Measurements from ENCODE around the gene TMEM154. TPM values are rescaled to one million over a fixed set of nuclear protein-coding genes. Genes with fewer than 3 reads are reported as not detected.

The TMEM154 gene
- total RNA-seq, 1 experiment from 2014 or later: 41.5 TPM

DNA sequence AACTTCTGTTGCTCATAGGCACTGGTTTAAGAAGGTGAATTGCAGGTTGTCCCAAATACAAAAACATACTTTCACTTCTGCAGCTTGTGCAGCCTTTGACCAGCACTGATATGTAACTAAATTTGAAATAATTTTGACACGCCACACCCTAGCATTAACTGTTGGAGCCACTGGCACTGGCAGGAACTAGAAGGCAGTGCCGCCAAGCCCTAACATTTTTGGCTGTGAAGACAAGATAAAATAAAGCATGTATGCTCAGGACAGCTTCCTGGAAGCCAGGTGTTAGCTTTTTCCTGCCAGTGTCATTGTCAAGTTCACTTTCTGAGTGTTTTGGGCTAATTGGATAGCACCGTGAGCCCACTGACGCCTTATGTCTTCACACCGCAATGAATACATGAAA lies 78.6 kb downstream of the TMEM154 start:
- BruUV-seq (replicated peaks): no TSS peak
- no peaks in the 10 kb centered on the region for H3K9me3 Mint-ChIP-seq (ENCODE audit: unreplicated experiment)
- CTCF ChIA-PET: interaction anchor here (0.6 kb wide), 1 partner anchor 10 kb away, joined by 3 read pairs; no protein-coding TSS in a partner anchor
- intact Hi-C loops (cut with micrococcal nuclease): no loop called here
- no peaks in the 10 kb centered on the region for H3K27me3 Mint-ChIP-seq (ENCODE audit: insufficient read depth, unreplicated experiment)
- no peak overlapping the region for H3K27ac Mint-ChIP-seq (ENCODE audit: low read depth, unreplicated experiment)
- H3K4me3 Mint-ChIP-seq (ENCODE audit: unreplicated experiment): no peak overlapping the region
- H3K36me3 Mint-ChIP-seq (ENCODE audit: insufficient read depth, unreplicated experiment): no peaks in the 10 kb centered on the region
- no peaks in the 10 kb centered on the region for H3K4me1 Mint-ChIP-seq (ENCODE audit: insufficient read depth, unreplicated experiment)
- POLR2A ChIA-PET: no interaction called here
- no peak for DNase-seq (ENCODE audit: unreplicated experiment)
- TF ChIP-seq CTCF (IDR thresholded peaks at IDR 0.05; ENCODE audit: unreplicated experiment): no peak

- no peak overlapping the region for H3K27ac Mint-ChIP-seq (ENCODE audit: low read depth, unreplicated experiment)
- H3K4me1 Mint-ChIP-seq (ENCODE audit: insufficient read depth, unreplicated experiment): no peaks in the 10 kb centered on the region
- ChIA-PET POLR2A (interaction anchor here (1.3 kb wide), 1 partner anchor 7 kb away, joined by 3 read pairs; no protein-coding TSS in a partner anchor), CTCF (no interaction called here)
- TF ChIP-seq CTCF (IDR thresholded peaks at IDR 0.05; ENCODE audit: unreplicated experiment): no peak
- intact Hi-C loops (cut with micrococcal nuclease): no loop called here
- H3K36me3 Mint-ChIP-seq (ENCODE audit: insufficient read depth, unreplicated experiment): no peaks in the 10 kb centered on the region
- no peaks in the 10 kb centered on the region for H3K27me3 Mint-ChIP-seq (ENCODE audit: insufficient read depth, unreplicated experiment)
- no TSS peak for BruUV-seq (replicated peaks)
- no peak for DNase-seq (ENCODE audit: unreplicated experiment)
- H3K4me3 Mint-ChIP-seq (ENCODE audit: unreplicated experiment): no peak overlapping the region
- no peaks in the 10 kb centered on the region for H3K9me3 Mint-ChIP-seq (ENCODE audit: unreplicated experiment)
Measured at GRCh38 chr4:152599636-152600035, 80.2 kb downstream of the TMEM154 start.

DNA sequence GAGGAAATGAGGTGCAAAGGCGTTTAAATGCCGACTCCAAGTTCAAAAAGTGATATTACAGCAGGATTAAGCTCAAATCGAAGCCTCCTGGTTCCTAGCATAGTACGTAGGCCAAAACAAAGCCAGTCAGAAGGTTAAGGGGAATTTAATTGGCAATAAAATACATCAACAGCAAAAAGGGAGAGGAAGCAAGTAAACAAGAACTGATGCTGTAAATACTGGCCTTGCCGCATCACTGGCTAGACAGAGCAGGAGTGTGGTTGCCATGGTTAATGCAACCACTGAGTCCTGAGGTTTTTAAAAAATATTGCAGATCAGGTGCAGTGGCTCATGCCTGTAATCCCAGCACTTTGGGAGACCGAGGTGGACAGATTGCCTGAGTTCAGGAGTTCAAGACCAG lies 80.7 kb downstream of the TMEM154 start:
- DNase-seq (ENCODE audit: unreplicated experiment): no peak
- BruUV-seq (replicated peaks): no TSS peak
- ChIA-PET POLR2A (interaction anchor here (1.2 to 1.3 kb wide), 2 partner anchors 8 to 9 kb away, joined by 3 to 6 read pairs; no protein-coding TSS in a partner anchor), CTCF (interaction anchor here (0.7 to 1.5 kb wide), 3 partner anchors 19 to 95 kb away, joined by 3 to 5 read pairs (median 3); no protein-coding TSS in a partner anchor)
- Mint-ChIP-seq H3K4me1 (ENCODE audit: insufficient read depth, unreplicated experiment) (no peaks in the 10 kb centered on the region), H3K36me3 (ENCODE audit: insufficient read depth, unreplicated experiment) (no peaks in the 10 kb centered on the region), H3K27ac (ENCODE audit: low read depth, unreplicated experiment) (no peak overlapping the region), H3K9me3 (ENCODE audit: unreplicated experiment) (no peaks in the 10 kb centered on the region), H3K27me3 (ENCODE audit: insufficient read depth, unreplicated experiment) (no peaks in the 10 kb centered on the region), H3K4me3 (ENCODE audit: unreplicated experiment) (no peak overlapping the region)
- TF ChIP-seq CTCF (IDR thresholded peaks at IDR 0.05; ENCODE audit: unreplicated experiment): no peak
- intact Hi-C loops (cut with micrococcal nuclease): no loop called here

DNA sequence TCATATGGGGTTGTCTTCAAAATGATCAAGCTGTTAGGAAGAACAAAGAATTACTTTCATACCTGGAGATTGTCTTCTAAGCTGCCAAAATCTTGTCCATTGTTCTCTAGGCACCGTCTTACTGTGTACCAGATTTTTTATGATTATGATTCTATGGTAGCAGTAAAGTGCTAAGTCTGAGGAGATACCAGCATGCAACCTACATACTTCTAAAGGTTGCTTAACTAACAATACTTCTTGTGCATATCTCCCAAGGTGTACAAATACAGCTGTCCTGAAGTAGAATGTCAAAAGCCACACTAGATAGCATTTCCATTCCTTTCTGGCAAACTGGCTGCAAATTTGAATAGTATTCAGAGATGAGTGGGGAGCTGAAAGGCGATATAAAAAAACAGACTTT lies 81.3 kb downstream of the TMEM154 start:
- CTCF ChIA-PET: interaction anchor here (0.7 to 1.5 kb wide), 3 partner anchors 20 to 95 kb away, joined by 3 to 5 read pairs (median 3); no protein-coding TSS in a partner anchor
- BruUV-seq (replicated peaks): no TSS peak
- DNase-seq (ENCODE audit: unreplicated experiment): no peak
- no peak overlapping the region for H3K27ac Mint-ChIP-seq (ENCODE audit: low read depth, unreplicated experiment)
- POLR2A ChIA-PET: interaction anchor here (0.9 to 1.3 kb wide), 3 partner anchors 8 to 62 kb away, joined by 3 to 6 read pairs (median 4); partner anchors contain the start of gene FBXW7
- H3K4me1 Mint-ChIP-seq (ENCODE audit: insufficient read depth, unreplicated experiment): no peaks in the 10 kb centered on the region
- no peak overlapping the region for H3K4me3 Mint-ChIP-seq (ENCODE audit: unreplicated experiment)
- H3K27me3 Mint-ChIP-seq (ENCODE audit: insufficient read depth, unreplicated experiment): no peaks in the 10 kb centered on the region
- no peaks in the 10 kb centered on the region for H3K9me3 Mint-ChIP-seq (ENCODE audit: unreplicated experiment)
- intact Hi-C loops (cut with micrococcal nuclease): no loop called here
- H3K36me3 Mint-ChIP-seq (ENCODE audit: insufficient read depth, unreplicated experiment): no peaks in the 10 kb centered on the region
- no peak for TF ChIP-seq CTCF (IDR thresholded peaks at IDR 0.05; ENCODE audit: unreplicated experiment)
